Effector CD4-positive, alpha-beta T cell (primary cell): ENCODE measurements around the gene PDE4B.

Experiments
- DNase-seq: peaks from one replicate; pipeline ENCODE4 v3.0.0-alpha.2; 2020

PDE4B gene

DNA sequence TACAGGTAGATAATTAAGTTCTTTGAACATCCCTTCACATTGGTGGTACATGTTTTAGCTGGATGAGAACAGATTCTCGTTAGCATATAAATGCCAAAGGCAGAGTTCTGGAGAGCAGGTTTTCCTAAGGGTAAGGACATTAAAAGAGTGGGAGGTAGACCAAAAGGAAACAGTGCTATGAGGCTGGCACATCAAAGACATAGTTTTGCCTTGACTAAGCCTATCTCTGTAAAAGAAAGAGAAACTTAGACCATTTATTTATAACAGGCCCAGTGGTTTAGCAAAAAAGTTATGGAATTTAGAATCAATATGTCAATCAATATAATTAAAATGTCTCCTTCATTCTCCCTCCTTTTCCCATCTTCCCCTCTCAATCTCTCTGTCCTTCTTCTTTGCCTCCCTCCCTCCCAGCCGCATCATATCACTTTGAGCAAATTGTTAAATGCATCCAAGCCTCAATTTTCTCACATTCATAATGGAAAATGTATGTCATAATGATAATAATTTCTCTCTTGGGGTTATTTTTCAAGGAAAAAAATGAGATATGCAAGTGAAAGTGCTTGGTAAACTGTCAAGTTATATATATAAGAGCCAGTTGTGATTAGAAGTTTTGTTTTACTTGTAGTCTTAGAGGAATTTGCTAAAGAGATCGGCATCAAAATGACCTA is 531.4 kb downstream of the PDE4B start:
- no peak for DNase-seq

DNA sequence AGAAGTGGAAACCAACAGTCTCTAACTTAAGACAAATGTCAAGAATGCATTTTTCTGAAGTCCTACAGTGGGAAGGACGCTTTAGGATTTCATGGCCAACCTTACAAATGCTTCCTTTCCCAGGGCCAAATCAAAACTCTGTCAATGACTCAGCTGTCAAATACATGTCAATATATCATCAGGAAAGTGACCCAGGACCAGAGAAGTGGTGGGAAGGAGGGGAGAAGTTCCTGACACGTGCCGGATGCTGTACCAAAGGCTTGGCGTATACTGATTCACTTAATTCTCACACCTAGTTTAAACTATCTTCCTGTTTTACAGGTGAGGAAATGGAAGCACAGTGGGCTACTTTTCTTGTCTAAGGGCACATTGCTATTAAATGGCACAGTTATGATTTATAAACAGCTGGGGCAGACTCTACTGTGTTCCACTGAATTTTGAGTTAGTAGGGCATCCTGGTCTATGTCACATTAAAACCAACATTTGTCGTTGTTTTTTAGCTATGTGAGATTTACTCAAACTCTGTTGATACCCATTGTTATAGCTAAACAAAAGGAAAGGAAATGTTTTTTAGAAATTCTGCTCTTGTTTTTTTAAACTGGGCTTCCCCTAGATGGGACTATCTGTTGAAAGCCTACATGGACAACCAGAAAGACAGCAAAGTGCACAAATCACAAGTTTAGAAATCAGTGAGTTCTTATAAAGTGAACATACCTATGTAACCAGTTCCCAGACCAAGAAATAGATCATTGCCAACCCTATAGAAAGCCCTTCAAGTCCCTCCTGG is 533.1 kb downstream of the PDE4B start:
- DNase-seq: no peak

DNA sequence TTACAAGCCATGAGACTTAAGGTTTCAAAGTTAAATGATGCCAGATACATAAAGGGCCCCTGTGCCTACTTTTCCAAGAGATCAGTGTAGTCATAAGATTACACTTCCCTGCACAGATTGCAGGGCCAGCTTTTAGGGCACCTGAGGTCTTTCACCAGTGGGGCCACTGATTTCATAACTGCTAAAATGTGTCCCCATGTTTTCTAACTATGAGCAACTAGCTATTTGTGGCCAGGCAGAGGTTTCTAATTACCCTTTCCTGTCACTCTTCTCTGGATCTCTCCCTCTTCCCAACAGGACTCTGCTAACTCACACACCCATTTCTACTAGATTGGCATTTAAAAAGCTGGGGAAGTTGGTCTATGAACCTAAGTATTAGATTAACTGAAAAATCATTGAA is 534.2 kb downstream of the PDE4B start:
- no peak for DNase-seq

DNA sequence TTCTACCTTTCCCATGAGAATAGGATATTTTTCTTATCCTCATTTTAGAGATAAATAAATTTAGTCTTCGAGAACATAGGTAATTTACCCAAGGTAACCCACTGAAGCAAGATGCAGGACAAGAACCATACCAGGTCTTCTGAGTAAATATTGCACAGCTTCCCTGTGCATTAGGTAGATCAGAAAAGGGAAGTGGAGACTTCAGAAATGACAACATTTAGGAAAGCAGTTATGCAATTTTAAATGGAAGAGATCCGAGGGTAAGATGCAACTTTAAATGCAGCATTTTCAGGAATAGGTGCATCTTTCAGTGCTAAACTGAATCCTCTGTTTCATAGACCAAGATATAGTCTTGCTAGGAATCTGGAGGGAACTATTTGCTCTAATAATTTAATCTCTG is 534.9 kb downstream of the PDE4B start:
- no peak for DNase-seq

- DNase-seq: no peak
Measured at GRCh38 chr1:66328896-66329295, 536.2 kb downstream of the PDE4B start.

DNA sequence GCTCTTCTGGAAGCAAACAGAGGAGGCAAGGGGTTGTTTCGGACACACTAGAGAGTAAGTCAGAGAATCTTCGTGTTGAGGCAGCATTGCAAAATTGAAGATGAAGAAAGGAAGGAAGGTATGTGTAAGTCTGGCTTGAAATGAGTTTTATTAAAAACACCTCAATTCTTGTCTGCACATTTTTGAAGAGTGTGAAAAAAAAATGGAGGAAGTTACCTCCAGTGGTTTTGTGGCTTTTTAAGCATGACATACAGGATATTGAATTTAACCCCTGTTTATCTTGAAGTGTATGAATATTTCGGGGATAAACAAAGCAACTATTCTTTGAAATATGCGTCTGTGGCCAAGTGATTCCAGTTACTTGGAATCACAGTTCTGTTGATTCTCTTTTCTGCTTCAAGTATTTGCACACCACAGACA is 538.0 kb downstream of the PDE4B start:
- DNase-seq: no peak

DNA sequence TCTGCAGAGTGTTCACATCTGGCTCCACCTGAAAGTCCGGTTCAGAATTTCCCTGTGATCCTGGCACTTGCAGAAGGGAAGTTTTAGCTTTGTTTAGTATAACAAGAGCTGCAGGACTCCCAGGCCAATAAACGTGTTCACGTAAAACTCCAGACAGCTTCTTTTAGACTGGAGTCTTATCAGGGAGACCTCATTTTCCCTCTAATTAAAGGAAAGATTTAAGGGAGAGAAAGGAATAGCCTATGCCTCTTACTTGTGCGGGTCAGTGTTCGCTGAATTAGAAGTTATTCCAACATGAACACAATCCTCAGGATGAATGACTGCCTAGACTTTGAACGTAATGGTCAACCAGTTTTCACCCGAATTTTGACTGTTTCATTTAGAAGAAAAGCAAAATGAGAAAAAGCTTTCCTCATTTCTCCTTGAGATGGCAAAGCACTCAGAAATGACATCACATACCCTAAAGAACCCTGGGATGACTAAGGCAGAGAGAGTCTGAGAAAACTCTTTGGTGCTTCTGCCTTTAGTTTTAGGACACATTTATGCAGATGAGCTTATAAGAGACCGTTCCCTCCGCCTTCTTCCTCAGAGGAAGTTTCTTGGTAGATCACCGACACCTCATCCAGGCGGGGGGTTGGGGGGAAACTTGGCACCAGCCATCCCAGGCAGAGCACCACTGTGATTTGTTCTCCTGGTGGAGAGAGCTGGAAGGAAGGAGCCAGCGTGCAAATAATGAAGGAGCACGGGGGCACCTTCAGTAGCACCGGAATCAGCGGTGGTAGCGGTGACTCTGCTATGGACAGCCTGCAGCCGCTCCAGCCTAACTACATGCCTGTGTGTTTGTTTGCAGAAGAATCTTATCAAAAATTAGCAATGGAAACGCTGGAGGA is 539.2 kb downstream of the PDE4B start:
- DNase-seq: peak; percentile 44

DNA sequence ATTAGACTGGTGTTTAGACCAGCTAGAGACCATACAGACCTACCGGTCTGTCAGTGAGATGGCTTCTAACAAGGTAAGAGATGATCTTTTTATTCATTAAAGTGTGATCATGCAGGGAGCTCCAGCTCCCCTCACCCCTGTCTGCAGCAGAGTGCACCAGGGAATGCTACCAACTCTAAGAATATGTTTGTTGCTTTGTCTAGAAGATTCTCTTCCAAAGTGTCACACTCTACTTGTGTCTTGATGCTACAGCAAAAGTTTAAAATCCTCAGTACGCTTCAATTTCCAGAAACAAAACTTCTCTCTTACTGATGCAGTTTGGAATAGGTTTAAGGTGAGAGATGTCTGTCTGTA is 539.8 kb downstream of the PDE4B start:
- no peak for DNase-seq

GRCh38 chr1:66333466-66334199 is 540.9 kb downstream of the PDE4B start:
- DNase-seq: no peak

- no peak for DNase-seq
Measured at GRCh38 chr1:66334318-66334717, 541.6 kb downstream of the PDE4B start.

DNA sequence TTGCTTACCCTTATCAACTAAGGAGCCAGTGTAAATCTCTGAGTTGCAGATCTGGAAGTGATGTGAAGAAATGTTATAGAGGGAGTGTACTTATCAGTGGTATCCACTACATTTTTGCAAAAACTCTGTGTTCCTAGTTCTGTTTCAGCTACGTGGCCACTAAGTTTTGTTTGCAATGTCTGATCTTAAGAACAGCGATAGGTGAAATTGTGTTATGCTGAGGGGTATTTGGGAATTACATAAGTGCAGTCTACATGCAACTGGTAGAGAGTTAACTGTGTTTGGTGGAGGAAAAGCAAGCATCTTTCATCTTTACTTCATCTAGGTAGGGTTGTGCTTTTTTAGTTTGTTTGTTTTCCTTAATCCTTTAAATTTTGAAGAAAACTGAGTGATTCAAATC is 542.4 kb downstream of the PDE4B start:
- no peak for DNase-seq

DNA sequence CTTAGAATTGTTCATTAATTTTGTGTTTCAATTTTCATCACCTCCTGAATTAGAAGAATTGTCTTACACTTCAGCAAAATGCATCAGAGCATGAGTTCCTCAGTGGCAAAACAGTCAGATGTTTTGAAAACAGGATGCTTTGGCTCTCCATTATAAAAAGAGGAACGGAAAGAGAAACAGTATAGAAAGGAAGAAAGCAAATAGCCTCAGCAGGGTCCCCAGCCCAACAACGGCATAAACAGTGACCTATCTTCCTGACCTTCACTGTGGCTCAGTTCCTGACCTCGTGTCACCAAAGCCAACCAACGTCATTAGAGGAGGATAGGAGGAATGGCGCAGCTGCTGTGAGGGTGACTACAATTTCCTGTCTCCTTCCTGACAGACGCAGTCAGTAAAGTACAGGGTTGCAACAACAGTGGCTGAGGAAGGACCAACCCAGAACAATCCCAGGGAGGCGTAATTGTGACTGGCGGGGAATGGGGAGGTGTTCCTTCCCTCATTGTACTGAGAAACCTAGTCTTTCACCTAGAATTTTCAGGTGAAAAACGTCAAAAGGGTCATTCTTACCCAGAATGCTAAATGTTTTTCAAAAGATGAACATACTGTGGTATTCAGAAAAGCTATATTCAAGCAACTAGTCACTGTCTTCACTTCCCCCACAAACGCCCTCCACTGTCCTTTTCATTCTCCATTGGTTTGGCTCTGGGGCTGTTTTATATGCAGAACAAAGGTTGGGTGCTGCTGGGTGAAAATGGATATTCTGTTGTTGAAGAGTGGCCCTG is 543.4 kb downstream of the PDE4B start:
- peak; percentile 76 for DNase-seq

GRCh38 chr1:66336641-66336990 is 543.9 kb downstream of the PDE4B start:
- DNase-seq: no peak

GRCh38 chr1:66337249-66337648 is 544.6 kb downstream of the PDE4B start:
- DNase-seq: no peak

- no peak for DNase-seq
Measured at GRCh38 chr1:66339944-66340343, 547.2 kb downstream of the PDE4B start.

DNA sequence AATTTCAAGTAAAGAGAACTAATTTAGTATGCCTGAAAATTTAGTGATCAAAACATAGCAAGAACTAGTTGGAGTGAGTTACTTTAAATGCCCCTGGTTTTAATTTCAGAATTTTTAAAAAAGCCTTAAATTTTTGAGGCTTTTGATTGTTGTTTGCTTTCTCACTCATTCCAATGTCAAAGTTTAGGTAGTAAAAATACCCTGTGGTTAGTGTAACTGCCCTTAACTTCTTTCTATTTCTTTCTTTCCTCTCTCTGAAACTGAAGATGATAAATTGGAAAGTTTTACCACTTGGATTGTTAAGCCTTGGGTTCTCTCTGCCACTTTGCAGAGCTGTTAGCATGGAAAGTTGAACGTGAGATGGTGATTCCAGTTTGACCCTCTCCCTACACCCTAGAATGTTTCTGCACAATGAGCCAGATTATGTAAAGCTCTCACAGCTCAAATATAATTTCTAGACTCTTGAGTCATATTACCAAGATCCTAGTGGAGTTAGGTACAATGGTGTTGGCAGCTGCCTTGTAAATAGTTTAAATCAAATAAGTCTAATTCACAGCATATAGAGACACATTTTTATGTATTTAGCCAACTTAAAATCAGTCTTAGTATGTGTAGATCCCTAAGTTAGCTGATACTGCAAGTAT is 548.9 kb downstream of the PDE4B start:
- no peak for DNase-seq

GRCh38 chr1:66342707-66343106 is 550.0 kb downstream of the PDE4B start:
- no peak for DNase-seq

DNA sequence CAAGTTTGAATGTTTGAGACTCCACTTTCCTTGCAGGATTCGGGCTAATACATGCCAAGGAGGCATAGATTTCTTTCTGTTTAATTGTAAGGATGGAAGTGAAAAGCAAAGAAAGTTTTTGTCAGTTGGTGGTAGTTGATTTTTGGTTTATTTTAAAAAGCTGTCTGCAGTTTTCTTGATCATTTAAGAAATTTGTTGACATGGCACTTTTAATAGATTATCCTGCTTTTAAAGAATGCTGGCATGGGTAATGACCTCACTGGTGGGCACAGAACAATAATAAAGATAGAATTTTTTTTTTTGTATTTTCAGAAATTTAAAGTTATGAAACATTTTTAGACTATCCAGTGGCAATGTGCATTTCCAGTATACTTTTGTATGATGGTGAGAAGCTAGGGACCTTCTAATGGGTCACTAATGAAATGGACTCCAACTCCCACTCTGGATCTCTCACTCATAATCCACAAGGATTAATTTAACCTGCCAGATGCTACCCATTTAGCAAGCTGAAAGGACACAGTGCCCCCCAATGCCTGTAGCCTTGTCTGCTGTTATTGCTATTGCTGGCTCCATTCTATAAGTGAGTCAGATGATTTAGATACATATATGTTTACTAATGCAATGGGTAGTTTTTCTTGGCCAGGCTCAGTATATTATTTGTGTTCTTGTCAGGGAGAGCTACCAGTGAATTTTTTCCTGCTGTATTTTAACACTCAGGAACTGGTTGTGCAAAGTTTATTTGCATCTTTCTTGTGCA is 551.1 kb downstream of the PDE4B start:
- no peak for DNase-seq

GRCh38 chr1:66346057-66346795 is 553.5 kb downstream of the PDE4B start:
- DNase-seq: no peak

DNA sequence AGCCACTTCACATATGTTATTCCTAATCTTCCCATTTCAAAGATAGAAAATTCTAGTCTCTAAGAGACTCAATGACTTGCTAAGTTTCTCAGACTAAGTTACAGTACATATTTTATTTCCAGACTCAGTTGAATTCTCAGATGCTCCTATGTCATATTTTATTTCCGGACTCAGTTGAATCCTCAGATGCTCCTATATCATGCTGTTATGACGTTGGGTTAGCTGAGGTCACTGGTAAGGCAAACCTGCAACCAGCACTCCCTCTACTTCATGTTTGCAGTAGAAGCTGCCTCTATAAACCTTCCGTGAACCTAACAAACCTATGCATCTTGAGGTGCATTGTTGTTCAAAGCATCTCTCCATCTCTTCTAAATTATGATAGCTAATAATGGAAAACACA is 554.2 kb downstream of the PDE4B start:
- DNase-seq: no peak
